ENCODE data around the gene IL22RA1.

DNA sequence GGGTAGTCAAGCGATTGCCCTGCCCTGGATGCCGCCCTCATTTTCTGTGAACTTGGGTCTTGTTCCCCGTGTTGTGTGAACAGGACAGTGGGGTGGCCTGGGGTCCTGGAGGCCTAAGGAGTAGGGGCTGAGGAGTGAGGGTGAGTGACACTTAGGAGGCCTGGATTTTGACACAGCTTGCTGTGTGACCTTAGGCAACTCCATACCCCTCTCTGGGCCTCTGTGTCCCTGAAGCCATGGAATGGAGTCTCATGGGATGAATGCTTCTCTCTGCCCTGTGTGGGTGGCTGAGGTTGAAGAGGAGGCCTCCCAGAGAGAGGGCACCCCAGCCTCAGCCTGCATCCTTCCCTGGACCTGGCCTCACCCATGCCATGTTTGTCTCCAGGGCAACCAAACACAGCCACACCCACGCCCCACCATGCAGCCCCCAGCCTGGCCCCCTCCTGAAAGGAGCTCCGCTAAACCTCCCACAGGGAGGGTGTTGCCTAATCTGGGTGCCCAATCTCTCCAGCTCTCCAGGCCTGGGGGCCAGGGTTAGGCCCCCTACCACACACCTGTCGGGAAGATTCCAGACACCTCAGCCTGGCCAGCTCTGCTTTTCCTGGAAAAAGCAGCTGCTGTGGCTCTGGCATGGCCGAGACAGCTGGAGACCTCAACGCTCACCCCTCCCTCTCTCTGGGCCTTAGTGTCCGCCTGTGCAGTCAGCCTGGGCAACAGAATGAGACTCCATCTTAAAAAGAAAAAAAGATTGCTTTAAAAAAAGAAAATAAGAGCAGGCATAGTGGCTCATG lies 40.9 kb downstream of the IL22RA1 start:
- TF ChIP-seq, protein P1, sequence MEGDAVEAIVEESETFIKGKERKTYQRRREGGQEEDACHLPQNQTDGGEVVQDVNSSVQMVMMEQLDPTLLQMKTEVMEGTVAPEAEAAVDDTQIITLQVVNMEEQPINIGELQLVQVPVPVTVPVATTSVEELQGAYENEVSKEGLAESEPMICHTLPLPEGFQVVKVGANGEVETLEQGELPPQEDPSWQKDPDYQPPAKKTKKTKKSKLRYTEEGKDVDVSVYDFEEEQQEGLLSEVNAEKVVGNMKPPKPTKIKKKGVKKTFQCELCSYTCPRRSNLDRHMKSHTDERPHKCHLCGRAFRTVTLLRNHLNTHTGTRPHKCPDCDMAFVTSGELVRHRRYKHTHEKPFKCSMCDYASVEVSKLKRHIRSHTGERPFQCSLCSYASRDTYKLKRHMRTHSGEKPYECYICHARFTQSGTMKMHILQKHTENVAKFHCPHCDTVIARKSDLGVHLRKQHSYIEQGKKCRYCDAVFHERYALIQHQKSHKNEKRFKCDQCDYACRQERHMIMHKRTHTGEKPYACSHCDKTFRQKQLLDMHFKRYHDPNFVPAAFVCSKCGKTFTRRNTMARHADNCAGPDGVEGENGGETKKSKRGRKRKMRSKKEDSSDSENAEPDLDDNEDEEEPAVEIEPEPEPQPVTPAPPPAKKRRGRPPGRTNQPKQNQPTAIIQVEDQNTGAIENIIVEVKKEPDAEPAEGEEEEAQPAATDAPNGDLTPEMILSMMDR (IDR thresholded peaks at IDR 0.05) = no peak
- TF ChIP-seq POLR2A (IDR thresholded peaks at IDR 0.05) = no peak
